Gastrocnemius medialis (tissue), 4 donors: Measurements from ENCODE around the gene AUTS2. TPM values are rescaled to one million over a fixed set of nuclear protein-coding genes. Genes with fewer than 3 reads are reported as not detected.

Source experiments
- ATAC-seq, 2 donors: fragments of 150-250 bp; one replicate each; pipeline ENCODE4 v1.9.1; 2016
- DNase-seq, 2 donors: peaks; one replicate each; pipeline ENCODE4 v3.0.0-alpha.2; 2019
- H3K27ac ChIP-seq, 4 donors: fragments of 200-600 bp; sonication (generic); 1 replicate in 1 of 4; 2 replicates in 3 of 4; pipeline ENCODE4 v1.5.1; 2016 to 2018; ENCODE audit warnings: mild to moderate bottlenecking in 2 of 4, moderate library complexity in 1 of 4
- H3K27me3 ChIP-seq, 3 donors: fragments of 200-600 bp; sonication (generic) in 2 of 3; 1 replicate in 1 of 3; 2 replicates in 2 of 3; pipeline versions ENCODE4 v1.5.1 to v1.6.0; 2016 to 2019; ENCODE audit warnings: mild to moderate bottlenecking in 1 of 3, moderate library complexity in 1 of 3
- H3K36me3 ChIP-seq, 2 donors: fragments of 200-600 bp; sonication (generic) in 1 of 2; one replicate each; pipeline ENCODE4 v1.5.1; 2017 to 2018
- H3K4me1 ChIP-seq, 2 donors: fragments of 200-600 bp; sonication (generic) in 1 of 2; one replicate each; pipeline ENCODE4 v1.5.1; 2016 to 2017; ENCODE audit warnings: mild to moderate bottlenecking in 2 of 2
- H3K4me3 ChIP-seq, 4 donors: fragments of 200-600 bp; sonication (generic) in 3 of 4; 1 replicate in 1 of 4; 2 replicates in 3 of 4; pipeline ENCODE4 v1.5.1; 2016 to 2019; ENCODE audit warnings: mild to moderate bottlenecking in 2 of 4
- H3K9me3 ChIP-seq, 3 donors: fragments of 200-600 bp; sonication (generic) in 2 of 3; 1 replicate in 1 of 3; 2 replicates in 2 of 3; pipeline ENCODE4 v1.5.1; 2016 to 2019
- CTCF ChIP-seq, 5 experiments: fragments of 450-650 bp in 3 of 5; fragments of 200-600 bp in 2 of 5; sonication (generic) in 2 of 5; IDR thresholded peaks in 4 of 5; conservative IDR thresholded peaks in 1 of 5; 1 replicate in 4 of 5; 2 replicates in 1 of 5; pipeline ENCODE4 v1.5.1; 2016 to 2019; ENCODE audit warnings: antibody characterized with exemption in 5 of 5, mild to moderate bottlenecking in 3 of 5, moderate library complexity in 3 of 5
- POLR2A ChIP-seq, 2 donors: fragments of 450-650 bp; IDR thresholded peaks; one replicate each; pipeline ENCODE4 v1.6.1; 2017; ENCODE audit warnings: antibody characterized with exemption in 2 of 2, mild to moderate bottlenecking in 2 of 2, moderate library complexity in 2 of 2
- in situ Hi-C, 4 donors: fragments of 200-750 bp; cut with MboI; loops; one replicate each; pipeline versions ENCODE4 v1.15.0 to v1.8.0; 2017; ENCODE audit warnings: low sequenced_read_pairs in 4 of 4
- intact Hi-C: fragments of 100-400 bp; cut with DNase I; formaldehyde crosslinking; loops from one replicate; pipeline ENCODE4 v1.15.1; 2023; ENCODE audit warnings: low total_unique reads
- total RNA-seq, 4 donors: library from RNA; depleted of rRNA; stranded (reverse); fragments of >200 nt; gene quantifications; one replicate each; pipeline versions ENCODE4 v1.1.0 to v1.2.3, GENCODE V29; 2016

The AUTS2 gene
- total RNA-seq, 4 donors from 2014 or later = 2.5 to 16.2 (median 8.5) TPM

GRCh38 chr7:70699271-70699670, 1101.0 kb downstream of the AUTS2 start:
- TF ChIP-seq CTCF (IDR thresholded peaks at IDR 0.05 in 4 of 5, conservative IDR thresholded peaks at IDR 0.05 in 1 of 5) (no peak), POLR2A (IDR thresholded peaks at IDR 0.05) (no peak)
- in situ Hi-C loops (loop anchor here in 1 of 4 donors (25.0 kb wide), 1 partner anchor 637 kb away; no protein-coding TSS in a partner anchor), intact Hi-C loops (loop anchor here (1.0 to 10.0 kb wide), 5 partner anchors 11 to 657 kb away; no protein-coding TSS in a partner anchor)
- DNase-seq (no peak), ATAC-seq (no peak)
- Histone ChIP-seq H3K27ac (peak overlapping the region in 3 of 4 donors; percentile 6 to 27 (median 7)), H3K4me1 (peaks cover 12 to 57% of the 10 kb centered on the region in 2 donors), H3K9me3 (no peaks in the 10 kb centered on the region), H3K27me3 (no peaks in the 10 kb centered on the region), H3K36me3 (no peaks in the 10 kb centered on the region), H3K4me3 (no peak overlapping the region)

GRCh38 chr7:70700055-70700940, 1102.0 kb downstream of the AUTS2 start:
- intact Hi-C loops = no loop called here
- no peak for DNase-seq
- TF ChIP-seq POLR2A (IDR thresholded peaks at IDR 0.05) = no peak
- no peak for TF ChIP-seq CTCF (IDR thresholded peaks at IDR 0.05 in 4 of 5, conservative IDR thresholded peaks at IDR 0.05 in 1 of 5)

GRCh38 chr7:70700941-70701425, 1102.7 kb downstream of the AUTS2 start:
- intact Hi-C loops = no loop called here

More at GRCh38 chr7:70700055-70700940, 1102.0 kb downstream of the AUTS2 start:
- Histone ChIP-seq H3K4me1 (peaks cover 12 to 57% of the 10 kb centered on the region in 2 donors), H3K36me3 (no peaks in the 10 kb centered on the region), H3K4me3 (no peak overlapping the region), H3K27me3 (no peaks in the 10 kb centered on the region), H3K9me3 (no peaks in the 10 kb centered on the region), H3K27ac (no peak overlapping the region)
- in situ Hi-C loops = loop anchor here in 1 of 4 donors (25.0 kb wide), 1 partner anchor 638 kb away; no protein-coding TSS in a partner anchor
- no peak for ATAC-seq

GRCh38 chr7:70701477-70701876, 1103.2 kb downstream of the AUTS2 start:
- H3K4me3 ChIP-seq = no peak overlapping the region
- intact Hi-C loops (no loop called here), in situ Hi-C loops (loop anchor here in 1 of 4 donors (25.0 kb wide), 1 partner anchor 639 kb away; no protein-coding TSS in a partner anchor)
- no peak for TF ChIP-seq POLR2A (IDR thresholded peaks at IDR 0.05)
- TF ChIP-seq CTCF (IDR thresholded peaks at IDR 0.05 in 4 of 5, conservative IDR thresholded peaks at IDR 0.05 in 1 of 5) = no peak
- H3K4me1 ChIP-seq = peaks cover 12 to 53% of the 10 kb centered on the region in 2 donors
- no peak overlapping the region for H3K27ac ChIP-seq
- DNase-seq = no peak
- no peak for ATAC-seq
- H3K36me3 ChIP-seq = no peaks in the 10 kb centered on the region
- no peaks in the 10 kb centered on the region for H3K9me3 ChIP-seq
- H3K27me3 ChIP-seq = no peaks in the 10 kb centered on the region

More at GRCh38 chr7:70700941-70701425, 1102.7 kb downstream of the AUTS2 start:
- in situ Hi-C loops = loop anchor here in 1 of 4 donors (25.0 kb wide), 1 partner anchor 639 kb away; no protein-coding TSS in a partner anchor
- TF ChIP-seq CTCF (IDR thresholded peaks at IDR 0.05 in 4 of 5, conservative IDR thresholded peaks at IDR 0.05 in 1 of 5) = no peak
- TF ChIP-seq POLR2A (IDR thresholded peaks at IDR 0.05) = no peak
- Histone ChIP-seq H3K9me3 (no peaks in the 10 kb centered on the region), H3K4me3 (no peak overlapping the region), H3K27ac (no peak overlapping the region), H3K36me3 (no peaks in the 10 kb centered on the region), H3K4me1 (peaks cover 12 to 51% of the 10 kb centered on the region in 2 donors), H3K27me3 (no peaks in the 10 kb centered on the region)
- DNase-seq (no peak), ATAC-seq (no peak)
